HPDE6-E6E7 (cell line): ENCODE data around the gene GINM1.

Experiments used
- DNase-seq: peaks from one replicate; pipeline ENCODE4 v3.0.0; 2011; ENCODE audit warnings: missing footprints; ENCODE audit errors: extremely low spot score

Gene GINM1, protein sequence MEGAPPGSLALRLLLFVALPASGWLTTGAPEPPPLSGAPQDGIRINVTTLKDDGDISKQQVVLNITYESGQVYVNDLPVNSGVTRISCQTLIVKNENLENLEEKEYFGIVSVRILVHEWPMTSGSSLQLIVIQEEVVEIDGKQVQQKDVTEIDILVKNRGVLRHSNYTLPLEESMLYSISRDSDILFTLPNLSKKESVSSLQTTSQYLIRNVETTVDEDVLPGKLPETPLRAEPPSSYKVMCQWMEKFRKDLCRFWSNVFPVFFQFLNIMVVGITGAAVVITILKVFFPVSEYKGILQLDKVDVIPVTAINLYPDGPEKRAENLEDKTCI

GRCh38 chr6:149565527-149566409 is at the start of gene GINM1:
TSS of gene GINM1 (plus strand) at chr6:149566375. CDS start at chr6:149566415, 40 bp downstream.
- peak; percentile 95 for DNase-seq

GRCh38 chr6:149529650-149530049 is 36.5 kb upstream of the GINM1 start:
- DNase-seq = no peak

GRCh38 chr6:149534742-149535141 is 31.4 kb upstream of the GINM1 start:
- no peak for DNase-seq

GRCh38 chr6:149541139-149541538 is 25.0 kb upstream of the GINM1 start:
- no peak for DNase-seq

DNA sequence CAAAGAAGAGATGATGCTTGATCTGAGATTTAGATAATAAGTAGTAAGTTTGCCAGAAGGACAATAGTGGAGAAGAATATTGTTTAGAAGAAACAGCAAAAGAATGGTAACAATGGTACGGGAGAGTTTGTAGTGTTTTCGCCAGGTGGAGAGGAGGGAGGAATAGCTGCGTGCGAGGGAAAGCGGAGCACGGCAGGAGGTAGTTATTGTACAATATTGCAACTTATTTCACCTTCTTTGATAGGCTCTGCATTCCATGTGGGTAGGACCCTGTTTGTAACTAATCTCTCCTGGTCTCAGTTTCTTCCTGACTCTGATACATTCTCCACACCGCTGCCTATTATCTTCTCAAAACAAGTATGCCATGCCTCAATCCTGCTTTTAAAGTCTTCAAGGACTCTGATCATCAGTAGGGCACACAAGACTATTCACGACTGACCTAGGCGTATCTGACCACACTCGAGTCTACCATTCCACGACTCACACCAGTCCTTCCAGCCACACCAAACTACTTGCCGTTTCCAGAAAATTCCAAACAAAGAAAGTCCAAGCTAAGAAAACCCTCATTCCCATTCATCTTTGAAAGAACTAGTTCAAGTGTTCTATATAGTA is 21.4 kb upstream of the GINM1 start:
- no peak for DNase-seq

DNA sequence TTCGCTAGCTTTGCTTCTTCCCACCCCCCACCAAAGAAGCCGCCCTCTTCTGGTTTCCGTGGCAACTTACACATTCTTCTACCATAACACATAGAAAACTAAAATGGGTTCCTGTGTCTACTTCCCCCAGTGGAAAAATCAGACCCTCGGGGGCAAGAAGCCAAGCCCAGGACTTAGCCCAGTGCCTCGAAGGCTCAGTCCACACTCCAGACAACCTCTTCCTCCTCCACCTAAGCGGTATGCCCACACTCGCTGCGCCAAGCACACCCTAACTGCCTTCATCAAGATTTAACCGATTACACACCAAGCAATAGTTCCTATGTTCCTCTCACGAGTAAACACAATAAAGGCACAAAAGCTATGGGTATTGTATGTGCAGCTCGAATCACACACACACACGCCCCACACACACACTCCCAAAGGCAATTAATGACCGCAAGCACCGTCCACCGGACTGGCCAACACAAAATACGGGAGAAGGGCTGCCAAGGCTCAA is 20.9 kb upstream of the GINM1 start:
- no peak for DNase-seq

DNA sequence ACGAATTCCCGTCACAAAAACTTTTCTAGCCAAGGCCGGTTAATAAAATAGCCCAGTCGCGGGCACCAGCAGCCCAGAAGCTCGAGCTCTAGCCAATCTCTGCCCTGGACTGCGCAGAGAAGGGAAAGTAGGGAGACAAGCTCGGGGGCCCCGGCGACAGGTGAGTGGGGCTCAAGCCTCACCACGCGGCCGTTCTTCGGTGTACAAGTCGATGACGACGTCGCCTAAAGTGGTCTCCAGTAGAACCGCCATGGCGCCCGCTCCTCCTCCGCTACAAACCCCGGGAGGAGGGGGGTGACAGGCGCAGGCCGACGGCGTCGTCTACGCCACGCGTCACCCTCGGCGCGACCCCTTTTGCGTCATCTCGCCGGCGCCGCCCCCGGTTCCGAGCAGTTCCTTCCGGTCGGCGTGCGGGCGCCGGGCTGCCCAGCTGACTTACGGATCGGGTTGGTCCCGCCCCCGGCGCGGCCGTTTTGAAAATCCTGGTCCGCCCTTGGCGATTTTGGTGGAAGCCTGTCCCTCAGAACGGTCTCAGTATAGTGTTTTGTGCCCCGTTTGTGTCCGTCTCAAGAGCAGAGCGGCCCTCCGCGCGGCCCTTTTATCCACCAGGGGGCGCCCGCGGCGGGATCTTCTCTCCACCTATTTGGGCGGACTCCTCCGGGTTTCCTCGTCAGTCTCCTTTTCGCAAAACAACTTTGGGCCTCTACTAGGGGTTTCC is 20.3 kb upstream of the GINM1 start, which contains the start of gene PPIL4:
Gene PPIL4 (minus strand): TSS at position 290 of the 718 bp plus-strand sequence. CDS start 38 bp downstream, at position 252.
- DNase-seq = peak; percentile 80

DNA sequence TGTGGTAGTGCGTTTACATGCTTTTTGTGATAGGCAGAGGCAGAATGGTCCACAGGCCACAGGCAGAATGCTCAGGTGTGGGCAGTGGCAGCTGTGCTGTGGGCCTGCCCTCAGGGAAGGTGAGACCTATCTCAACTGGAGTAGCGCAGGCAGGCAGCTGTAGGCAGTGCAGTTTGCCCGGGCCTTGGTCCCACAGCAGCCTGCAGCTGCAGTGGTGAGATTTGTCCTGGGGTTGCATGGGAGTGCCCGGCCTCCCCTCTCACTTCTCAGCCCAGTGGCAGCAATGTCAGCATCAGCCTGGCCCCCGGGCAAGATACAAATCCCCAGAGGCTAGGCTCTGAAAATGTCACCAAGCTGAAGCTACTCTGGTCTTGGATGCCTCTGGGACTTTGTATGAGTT is 14.3 kb upstream of the GINM1 start:
- no peak for DNase-seq

- DNase-seq = no peak
Measured at GRCh38 chr6:149558029-149558428, 8.1 kb upstream of the GINM1 start.

GRCh38 chr6:149559389-149559788 is 6.8 kb upstream of the GINM1 start:
- no peak for DNase-seq

DNA sequence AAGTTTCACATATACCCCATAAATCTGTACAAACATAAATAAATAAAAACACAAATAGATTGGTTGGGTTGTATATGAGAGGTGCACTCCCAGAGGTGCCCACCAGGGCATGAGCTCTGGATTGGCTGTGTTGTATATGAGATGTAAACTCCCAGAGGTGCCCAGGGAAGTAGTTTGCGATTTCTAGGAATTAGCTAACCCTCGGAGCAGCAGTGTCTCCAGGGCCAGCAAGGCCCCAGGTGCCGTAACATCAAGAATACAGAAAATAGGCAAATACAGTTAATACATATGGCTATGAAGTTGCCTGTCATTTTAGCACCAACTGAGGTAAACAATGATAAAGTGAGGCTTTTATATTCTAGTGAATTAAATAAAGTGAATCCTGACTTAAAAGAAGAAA is 5.4 kb upstream of the GINM1 start:
- DNase-seq = no peak

GRCh38 chr6:149563203-149563927 is 2.8 kb upstream of the GINM1 start:
- peak; percentile 55 for DNase-seq

- DNase-seq = no peak
Measured at GRCh38 chr6:149563928-149564325, 2.2 kb upstream of the GINM1 start.

GRCh38 chr6:149566410-149567193 is 427 bp downstream of the GINM1 start:
- DNase-seq = no peak

DNA sequence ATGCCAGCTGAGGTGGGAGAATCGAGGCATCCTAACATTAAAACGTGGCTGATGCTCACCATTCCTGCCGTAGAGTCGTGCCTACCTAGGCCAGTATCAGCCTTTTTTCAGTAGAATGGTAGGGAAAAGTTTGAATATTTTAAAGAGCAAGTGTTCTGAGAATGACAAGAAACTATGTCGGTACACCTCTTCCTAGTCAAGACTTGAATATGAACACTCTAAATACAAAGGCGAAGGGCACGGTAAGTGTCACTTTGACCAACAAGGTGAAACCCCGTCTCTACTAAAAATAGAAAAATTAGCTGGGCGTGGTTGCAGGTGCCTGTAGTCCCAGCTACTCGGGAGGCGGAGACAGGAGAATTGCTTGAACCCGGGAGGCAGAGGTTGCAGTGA is 1.0 kb downstream of the GINM1 start:
- DNase-seq = no peak

DNA sequence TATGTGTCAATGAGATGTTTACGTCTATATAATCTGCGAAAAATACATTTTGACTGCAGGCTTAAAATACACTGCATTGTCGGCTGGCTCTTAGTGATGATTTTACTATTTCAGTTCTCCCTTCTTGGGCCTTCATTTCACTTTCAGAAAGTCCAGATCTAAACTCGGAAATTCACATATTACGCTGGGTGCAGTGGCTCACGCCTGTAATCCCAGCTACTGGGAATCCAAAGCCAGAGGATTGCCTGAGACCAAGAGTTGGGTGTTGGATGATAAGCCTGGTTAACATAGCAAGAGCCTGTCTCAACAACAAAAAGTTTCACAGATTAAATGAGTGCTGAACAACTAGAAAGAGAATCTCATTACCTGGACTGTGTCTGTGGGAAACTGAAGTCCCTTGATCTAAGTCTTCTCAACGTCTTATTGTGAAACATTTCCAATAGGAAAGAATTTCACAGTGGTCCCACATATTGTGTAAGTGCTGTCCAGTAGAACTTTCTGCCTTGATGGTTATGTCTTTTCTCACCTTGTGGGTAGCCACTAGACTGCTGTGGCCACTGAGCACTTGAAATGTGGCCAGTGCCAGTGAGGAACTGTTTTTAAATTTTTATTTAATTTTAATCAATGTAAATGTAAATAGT is 1.9 kb downstream of the GINM1 start:
- no peak for DNase-seq

- DNase-seq = peak; percentile 75
Measured at GRCh38 chr6:149580880-149581279, 14.7 kb downstream of the GINM1 start.

GRCh38 chr6:149581349-149581748 is 15.2 kb downstream of the GINM1 start:
- DNase-seq = no peak

DNA sequence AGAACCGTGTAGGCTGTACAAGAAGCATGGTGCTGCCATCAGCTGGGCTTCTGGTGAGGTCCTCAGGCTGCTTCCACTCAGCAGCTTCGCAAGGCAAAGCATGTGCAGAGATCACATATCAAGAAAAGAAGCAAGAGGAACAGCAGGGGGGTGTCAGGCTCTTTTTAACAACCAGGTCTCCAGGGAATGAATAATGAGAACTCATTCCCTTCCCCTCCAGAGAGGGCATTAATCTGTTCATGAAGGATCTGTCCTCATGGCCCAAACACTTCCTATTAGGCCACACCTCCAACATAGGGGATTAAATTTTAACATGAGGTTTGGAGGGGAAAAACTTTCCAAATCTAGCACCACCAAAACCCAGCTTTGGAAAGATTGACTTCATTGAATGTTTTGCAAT is 20.0 kb downstream of the GINM1 start:
- DNase-seq = no peak

GRCh38 chr6:149592983-149593382 is 26.8 kb downstream of the GINM1 start:
- DNase-seq = no peak
